GM19468 (cell line): ENCODE results near the gene FAM20A.
"Not testable (repeated sequence)": the region's sequence is repeated elsewhere in the genome, so short reads cannot be mapped to it uniquely, and the experiment has no call there.

Experiments used
- ATAC-seq: cut with Tn5 transposase; IDR thresholded peaks from one replicate; pipeline ENCODE4 v1.9.1; 2021; ENCODE audit warnings: mild to moderate bottlenecking, moderate library complexity, moderate number of reproducible peaks; ENCODE audit not compliant: unreplicated experiment; ENCODE audit errors: extremely low read depth

Gene FAM20A

GRCh38 chr17:68592682-68593641 lies 8.2 kb downstream of the FAM20A start:
- ATAC-seq: no peak

GRCh38 chr17:68592009-68592408 lies 9.2 kb downstream of the FAM20A start:
- ATAC-seq: no peak

- no peak for ATAC-seq
These were observed 9.6 kb downstream of the FAM20A start for GRCh38 chr17:68591583-68591982.

- no peak for ATAC-seq
These were observed 12.1 kb downstream of the FAM20A start for GRCh38 chr17:68589086-68589485.

DNA sequence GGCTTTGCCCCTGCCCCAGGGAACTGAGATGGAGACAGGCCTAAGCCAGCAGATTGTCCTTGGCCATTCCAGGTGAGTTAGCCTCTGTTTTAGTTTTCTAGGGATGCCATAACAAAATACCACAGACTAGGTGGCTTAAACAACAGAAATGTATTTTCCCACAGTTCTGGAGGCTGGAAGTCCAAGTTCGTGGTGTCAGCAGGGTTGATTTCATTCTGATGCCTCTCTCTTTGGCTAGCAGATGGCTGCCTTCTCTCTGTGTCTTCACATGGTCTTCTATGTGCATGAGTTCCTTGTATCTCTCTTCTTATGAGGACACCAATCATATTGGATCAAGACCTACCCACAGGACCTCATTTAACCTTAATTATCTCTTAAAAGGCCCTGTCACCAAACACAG lies 12.8 kb downstream of the FAM20A start:
- no peak for ATAC-seq

GRCh38 chr17:68587847-68588246 lies 13.3 kb downstream of the FAM20A start:
- ATAC-seq: no peak

DNA sequence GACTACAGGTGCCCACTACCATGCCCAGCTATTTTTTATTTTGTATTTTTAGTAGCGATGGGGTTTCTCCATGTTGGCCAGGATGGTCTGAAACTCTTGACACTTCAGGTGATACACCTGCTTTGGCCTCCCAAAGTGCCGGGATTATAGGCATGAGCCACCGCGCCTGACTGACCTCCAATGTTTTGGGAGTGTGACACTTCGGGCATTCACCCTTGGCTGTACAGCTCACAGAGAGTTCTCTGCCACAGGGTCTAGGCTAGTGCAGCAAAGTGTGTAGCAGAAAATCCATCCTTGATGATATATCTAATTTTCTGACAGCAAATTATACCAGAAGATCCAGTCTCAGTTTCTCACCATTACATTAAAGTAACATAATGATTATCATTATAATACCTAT lies 14.1 kb downstream of the FAM20A start:
- no peak for ATAC-seq

- ATAC-seq: no peak
These were observed 15.5 kb downstream of the FAM20A start for GRCh38 chr17:68585643-68586042.

DNA sequence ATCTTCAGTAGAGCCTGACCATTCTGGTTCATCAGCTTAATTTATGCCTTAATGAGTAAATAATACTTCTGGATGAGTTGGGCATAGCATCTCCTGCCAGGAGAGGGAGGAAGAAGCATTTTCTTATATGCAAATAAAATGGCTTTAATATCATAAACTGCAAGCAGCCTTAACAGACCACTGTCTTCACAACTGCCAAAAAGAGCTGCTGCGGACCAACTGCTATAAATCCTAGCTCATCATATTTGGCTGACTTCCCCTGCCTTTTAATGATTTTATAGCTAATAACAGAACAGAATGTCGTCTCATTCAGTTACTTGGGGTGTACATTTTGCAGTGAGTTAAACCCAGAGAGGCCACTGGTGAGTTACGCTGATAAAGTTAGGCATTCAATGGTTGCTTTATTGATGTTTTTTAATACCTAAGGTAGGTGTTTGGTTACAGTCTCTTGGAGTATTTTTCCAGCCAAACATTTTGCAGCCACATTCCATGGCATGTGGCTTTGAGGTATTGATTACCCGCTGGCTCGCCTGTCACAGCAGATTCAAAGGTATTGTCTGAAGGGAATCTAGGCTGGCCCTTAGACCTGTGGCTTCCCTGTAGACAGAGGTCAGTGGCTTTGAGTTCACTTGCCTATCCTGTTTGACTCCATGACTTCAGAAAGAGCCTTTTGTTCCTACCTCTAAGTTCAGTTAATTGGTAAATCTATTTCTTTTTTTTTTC lies 16.4 kb downstream of the FAM20A start:
- no peak for ATAC-seq

DNA sequence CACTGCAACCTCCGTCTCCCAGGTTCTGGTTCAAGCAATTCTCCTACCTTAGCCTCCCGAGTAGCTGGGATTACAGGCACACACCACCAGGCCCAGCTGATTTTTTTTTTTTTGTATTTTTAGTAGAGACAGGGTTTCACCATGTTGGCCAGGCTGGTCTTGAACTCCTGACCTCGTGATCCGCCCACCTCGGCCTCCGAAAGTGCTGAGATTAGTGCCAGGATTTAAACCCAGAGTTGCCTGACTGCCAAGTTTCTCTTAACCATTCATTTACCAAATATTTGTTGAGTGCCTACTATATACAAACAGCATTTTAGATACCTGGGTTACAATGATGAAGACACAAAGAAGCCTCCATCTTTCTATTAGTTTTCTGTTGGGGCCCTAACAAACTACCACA lies 18.3 kb downstream of the FAM20A start:
- not testable (repeated sequence) for ATAC-seq

GRCh38 chr17:68581863-68582645 lies 19.1 kb downstream of the FAM20A start:
- no peak for ATAC-seq

DNA sequence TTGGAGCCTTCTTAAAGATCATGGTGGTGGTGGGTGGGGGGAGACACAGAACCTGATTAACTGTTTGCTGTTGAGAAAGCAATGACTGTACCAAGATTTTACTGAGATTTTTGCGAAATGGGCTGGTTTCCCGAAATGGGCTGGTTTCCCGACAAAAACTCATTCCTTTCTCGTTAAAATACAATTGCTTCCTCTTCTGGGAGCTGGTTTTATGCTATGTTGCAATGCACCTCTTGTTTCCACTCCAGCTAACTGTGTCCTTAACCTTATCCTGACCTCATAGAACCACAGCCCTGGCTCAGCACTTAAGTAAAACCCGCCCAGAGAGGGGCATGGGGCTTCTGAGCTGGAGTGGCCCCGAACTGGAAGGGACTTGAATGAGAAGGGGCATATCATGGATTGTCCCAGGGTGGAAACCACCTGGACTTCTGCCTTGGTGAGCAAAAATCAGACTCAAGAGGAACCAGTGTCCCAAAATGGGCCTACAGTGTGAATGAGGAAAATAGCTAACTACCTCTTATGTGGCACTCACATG lies 20.9 kb downstream of the FAM20A start:
- ATAC-seq: no peak

DNA sequence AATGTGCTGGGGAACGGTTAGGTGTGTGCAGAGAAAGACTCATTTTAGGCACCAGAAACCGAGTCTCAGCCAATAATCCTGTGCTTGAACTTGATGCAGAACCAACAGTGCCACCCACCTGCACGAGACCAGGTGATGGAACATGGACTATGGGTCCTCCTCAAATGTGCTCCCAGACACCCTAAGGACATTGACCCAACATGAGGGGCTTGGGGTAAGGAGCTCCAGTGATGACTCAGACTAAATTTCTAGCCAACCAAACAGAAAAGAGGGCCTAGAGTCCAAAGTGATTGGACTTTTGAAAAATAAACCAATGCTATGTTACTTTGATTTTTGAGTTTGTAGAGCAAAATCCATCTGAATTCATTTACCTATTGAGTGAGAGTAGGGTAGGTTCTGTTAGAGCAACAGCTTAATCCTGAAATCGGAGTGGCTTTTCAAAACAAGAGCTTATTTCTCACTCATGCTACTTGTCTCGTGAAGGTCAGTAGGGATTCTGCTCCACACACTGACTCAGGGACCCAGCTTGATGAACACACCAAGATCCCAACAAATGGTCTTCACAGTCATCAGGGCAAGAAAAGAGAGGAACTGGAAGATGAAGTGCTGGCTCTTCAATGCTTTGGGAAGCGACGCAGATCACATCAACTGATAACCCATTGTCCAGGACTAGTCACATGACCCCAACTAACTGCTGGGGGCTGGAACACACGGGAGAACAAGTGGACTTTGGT lies 21.8 kb downstream of the FAM20A start:
- ATAC-seq: no peak

DNA sequence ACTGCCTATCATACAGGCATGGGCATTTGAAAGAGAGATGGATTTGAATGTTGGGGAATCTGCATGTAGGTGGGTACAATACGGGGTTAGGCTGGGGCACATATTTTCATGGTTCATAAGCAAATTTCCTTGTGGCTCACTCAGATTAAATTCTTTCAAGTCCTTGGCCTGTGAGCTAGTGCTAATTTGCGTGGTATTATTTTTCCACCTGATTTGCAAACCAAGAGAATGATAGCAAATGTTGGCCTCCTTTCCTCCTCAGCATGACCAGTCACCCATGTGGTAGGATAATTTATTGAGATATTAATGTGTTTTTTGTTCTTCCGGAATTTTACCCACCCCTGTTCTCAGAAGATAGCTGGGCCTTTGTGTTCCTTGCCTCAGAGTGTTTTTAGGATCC lies 22.9 kb downstream of the FAM20A start:
- no peak for ATAC-seq

DNA sequence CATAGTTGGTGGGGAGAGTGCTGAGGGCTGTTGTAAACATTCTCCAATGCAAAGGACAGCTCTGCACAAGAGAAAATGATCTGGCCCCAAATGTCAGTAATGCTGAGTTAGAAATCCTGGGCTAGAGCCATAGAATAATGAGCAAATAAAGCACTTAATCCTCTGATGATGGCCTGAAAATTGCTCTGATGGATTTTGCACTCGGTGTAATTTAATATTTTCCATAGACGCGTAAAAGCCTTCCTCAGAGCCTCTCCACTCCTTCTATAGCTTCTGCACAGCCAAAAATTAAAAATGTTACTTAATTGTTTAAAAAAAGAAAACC lies 23.7 kb downstream of the FAM20A start:
- ATAC-seq: no peak

DNA sequence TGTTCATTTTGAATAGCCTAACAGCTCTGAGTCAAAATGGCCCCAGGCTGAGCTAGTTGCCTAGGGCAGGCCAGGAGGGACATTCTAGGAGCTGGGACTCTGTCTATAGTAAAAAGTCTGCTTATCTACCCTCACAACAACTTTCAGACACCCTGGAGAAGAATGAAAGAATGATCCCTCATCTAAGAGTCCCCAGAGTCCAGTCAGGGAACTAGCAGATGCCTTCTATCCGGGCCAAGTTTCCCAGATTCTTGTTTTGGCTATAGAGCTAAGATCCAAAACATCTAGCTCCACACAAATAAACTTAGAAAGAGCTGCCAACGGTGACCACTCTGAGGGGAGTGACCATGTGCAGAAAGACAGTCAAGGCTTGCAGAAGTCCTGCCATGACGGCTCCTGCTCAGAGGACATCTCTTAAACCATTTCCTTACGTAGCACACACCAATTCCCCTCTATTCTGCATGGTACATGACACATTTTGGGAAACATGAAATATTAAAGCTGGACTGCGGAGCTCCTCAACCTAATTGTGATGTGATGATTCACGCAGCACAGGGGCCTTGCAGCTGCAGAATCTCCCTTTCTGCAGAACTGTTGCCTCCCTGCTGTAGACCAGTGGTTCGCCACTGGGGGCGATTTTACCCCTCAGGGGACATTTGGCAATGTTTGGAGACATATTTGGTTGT lies 24.2 kb downstream of the FAM20A start:
- ATAC-seq: no peak

- ATAC-seq: no peak
These were observed 25.0 kb downstream of the FAM20A start for GRCh38 chr17:68576137-68576536.

- ATAC-seq: no peak
These were observed 27.8 kb downstream of the FAM20A start for GRCh38 chr17:68573338-68573737.

- ATAC-seq: no peak
These were observed 28.9 kb downstream of the FAM20A start for GRCh38 chr17:68572138-68572842.
